Colonic mucosa (tissue), 4 donors: ENCODE data around the gene UBE2F. TPM values are rescaled to one million over a fixed set of nuclear protein-coding genes. Genes with fewer than 3 reads are reported as not detected.
A peak's percentile ranks its signal among the peaks of the same experiment; 100 is the strongest.
"Not testable (repeated sequence)": the region's sequence is repeated elsewhere in the genome, so short reads cannot be mapped to it uniquely, and the experiment has no call there.

Experiments
- DNase-seq: peaks from one replicate; pipeline ENCODE4 v3.0.0-alpha.2; 2020
- H3K27ac ChIP-seq: fragments of 200-600 bp; one replicate; pipeline ENCODE4 v1.8.0; 2021
- H3K27me3 ChIP-seq: fragments of 200-600 bp; one replicate; pipeline ENCODE4 v1.8.0; 2021
- H3K36me3 ChIP-seq: fragments of 200-600 bp; one replicate; pipeline ENCODE4 v1.8.0; 2021
- H3K4me1 ChIP-seq: fragments of 200-600 bp; one replicate; pipeline ENCODE4 v1.8.0; 2021; ENCODE audit warnings: mild to moderate bottlenecking
- H3K4me3 ChIP-seq: fragments of 200-600 bp; one replicate; pipeline ENCODE4 v1.8.0; 2021
- H3K9ac ChIP-seq, 2 donors: one replicate each; pipeline ENCODE4 v1.7.0; 2013; ENCODE audit warnings: control low read depth in 2 of 2, low read depth in 2 of 2, low read length in 2 of 2
- H3K9me3 ChIP-seq: fragments of 200-600 bp; one replicate; pipeline ENCODE4 v1.8.0; 2021
- CTCF ChIP-seq: fragments of 200-600 bp; IDR thresholded peaks from one replicate; pipeline ENCODE4 v1.8.0; 2022; ENCODE audit warnings: antibody characterized with exemption, mild to moderate bottlenecking
- intact Hi-C: fragments of 100-400 bp; cut with DNase I; formaldehyde crosslinking; loops from one replicate; pipeline ENCODE4 v1.14.1; 2022
- total RNA-seq, 2 donors: library from RNA; stranded (reverse); fragmentation: NEBNext Ultra II Directional in 1 of 2; extraction: Animal tissue kit (Norgen Biotek cat#: 25700) in 1 of 2; gene quantifications; one replicate each; pipeline ENCODE4 v1.2.1, GENCODE V29; 2021
- donor health status: healthy.
- donor health status: DM: no; HTN: no; CAD: no.
- donor health status: DM: no; HTN: no; CAD: no.

UBE2F gene
- total RNA-seq, 2 donors from 2014 or later: 51.8 to 54.7 TPM

DNA sequence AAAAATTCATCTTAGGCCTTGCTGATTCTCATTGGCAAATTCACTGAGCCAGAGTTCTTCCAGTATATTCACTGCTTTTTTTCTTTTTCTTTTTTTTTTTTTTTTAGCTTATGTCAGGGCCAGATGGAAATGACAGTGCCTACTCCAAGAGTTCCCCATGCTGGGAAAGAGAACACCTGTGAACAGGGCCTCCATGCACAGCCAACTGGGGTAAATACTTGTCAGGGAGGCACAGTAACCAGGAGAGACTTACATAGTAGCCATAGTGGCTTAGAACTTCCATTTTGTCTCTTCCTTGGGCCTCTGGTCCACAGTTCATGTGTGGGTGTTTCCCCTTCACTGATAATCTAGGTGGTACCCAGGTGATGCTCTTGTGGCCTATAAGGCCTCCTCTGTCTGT lies 78.8 kb downstream of the UBE2F start:
- DNase-seq: no peak
- H3K27ac ChIP-seq: no peak overlapping the region
- H3K9ac ChIP-seq: no peak overlapping the region
- TF ChIP-seq CTCF: no peak
- no peaks in the 10 kb centered on the region for H3K27me3 ChIP-seq
- no peaks in the 10 kb centered on the region for H3K4me1 ChIP-seq
- no peaks in the 10 kb centered on the region for H3K9me3 ChIP-seq
- intact Hi-C loops: no loop called here
- no peaks in the 10 kb centered on the region for H3K36me3 ChIP-seq
- no peak overlapping the region for H3K4me3 ChIP-seq

DNA sequence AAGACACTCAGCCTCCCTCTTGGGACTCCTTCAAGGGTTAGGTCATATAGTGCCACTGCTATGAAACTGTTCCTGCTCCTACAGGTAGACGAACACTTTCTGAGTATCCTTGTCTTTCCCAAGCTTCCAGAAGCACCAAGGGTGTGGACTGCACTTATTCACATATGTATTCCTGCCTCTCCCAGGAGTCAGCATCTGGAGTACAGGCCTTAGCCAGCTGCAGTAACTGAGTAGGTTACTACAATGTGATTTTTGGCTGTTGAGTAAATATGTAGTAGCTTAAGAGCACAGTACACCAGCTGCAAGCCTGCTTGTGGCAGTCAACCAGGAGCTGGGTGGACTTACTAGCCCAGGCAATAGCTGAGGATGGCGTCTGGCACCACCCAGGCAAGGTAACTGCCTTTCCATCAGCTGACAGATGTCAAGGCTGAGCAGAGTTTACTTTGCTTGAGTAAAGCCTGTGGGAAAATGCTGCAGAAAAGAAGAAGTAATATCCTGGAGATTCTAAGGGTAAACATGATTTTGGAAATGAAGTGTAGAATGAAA lies 80.0 kb downstream of the UBE2F start:
- no peak for TF ChIP-seq CTCF
- Histone ChIP-seq H3K9ac (no peak overlapping the region), H3K27ac (no peak overlapping the region), H3K4me3 (no peak overlapping the region), H3K4me1 (no peaks in the 10 kb centered on the region), H3K36me3 (no peaks in the 10 kb centered on the region), H3K27me3 (no peaks in the 10 kb centered on the region), H3K9me3 (no peaks in the 10 kb centered on the region)
- intact Hi-C loops: no loop called here
- DNase-seq: peak; percentile 27

GRCh38 chr2:238053191-238053776 lies 86.5 kb downstream of the UBE2F start:
- Histone ChIP-seq H3K4me3 (no peak overlapping the region), H3K4me1 (no peaks in the 10 kb centered on the region), H3K27me3 (no peaks in the 10 kb centered on the region), H3K27ac (no peak overlapping the region), H3K36me3 (no peaks in the 10 kb centered on the region), H3K9ac (no peak overlapping the region), H3K9me3 (no peaks in the 10 kb centered on the region)
- intact Hi-C loops: no loop called here
- DNase-seq: no peak
- no peak for TF ChIP-seq CTCF

- TF ChIP-seq CTCF: no peak
- no peak overlapping the region for H3K4me3 ChIP-seq
- no peaks in the 10 kb centered on the region for H3K4me1 ChIP-seq
- no peaks in the 10 kb centered on the region for H3K9me3 ChIP-seq
- no peak for DNase-seq
- H3K9ac ChIP-seq: no peak overlapping the region
- H3K27me3 ChIP-seq: no peaks in the 10 kb centered on the region
- H3K27ac ChIP-seq: no peak overlapping the region
- H3K36me3 ChIP-seq: no peaks in the 10 kb centered on the region
- intact Hi-C loops: no loop called here
Measured at GRCh38 chr2:238055841-238056240, 89.0 kb downstream of the UBE2F start.

- H3K4me1 ChIP-seq, intact Hi-C loops, DNase-seq: not testable (repeated sequence)
Measured at GRCh38 chr2:238057696-238058575, 91.1 kb downstream of the UBE2F start.

GRCh38 chr2:238059505-238059904 lies 92.7 kb downstream of the UBE2F start:
- no peaks in the 10 kb centered on the region for H3K9me3 ChIP-seq
- TF ChIP-seq CTCF: no peak
- H3K9ac ChIP-seq: no peak overlapping the region
- intact Hi-C loops: no loop called here
- peaks cover 15% of the 10 kb centered on the region for H3K4me1 ChIP-seq
- H3K4me3 ChIP-seq: peak overlapping the region; percentile 97
- H3K27ac ChIP-seq: no peak overlapping the region
- no peaks in the 10 kb centered on the region for H3K27me3 ChIP-seq
- H3K36me3 ChIP-seq: no peaks in the 10 kb centered on the region
- no peak for DNase-seq

More at GRCh38 chr2:238057696-238058575, 91.1 kb downstream of the UBE2F start:
- H3K36me3 ChIP-seq, H3K9ac ChIP-seq, H3K27me3 ChIP-seq, H3K27ac ChIP-seq, H3K9me3 ChIP-seq, H3K4me3 ChIP-seq: not testable (repeated sequence)
